OCI-LY3 (cell line): Measurements from ENCODE around the gene SRPX.

ENCODE experiments used
- H2AFZ ChIP-seq: fragments of 200-600, 300-600 bp; shearing (Covaris generic); 2 replicates; pipeline ENCODE4 v1.6.0; 2014; ENCODE audit warnings: antibody characterized with exemption, low read depth, low read length
- H3K27ac ChIP-seq: fragments of 200-600, 300-600 bp; sonication (generic); 2 replicates; pipeline ENCODE4 v1.5.1; 2014; ENCODE audit warnings: mild to moderate bottlenecking, low read length, moderate library complexity, mixed read lengths
- H3K27me3 ChIP-seq: fragments of 200-600, 300-600 bp; sonication (generic); 2 replicates; pipeline ENCODE4 v1.6.1; 2014; ENCODE audit warnings: low read depth, low read length, mixed read lengths
- H3K36me3 ChIP-seq: fragments of 200-600, 300-600 bp; sonication (generic); replicated peaks from 2 replicates; pipeline ENCODE3; 2014; ENCODE audit warnings: low read depth, low read length, mixed read lengths
- H3K4me1 ChIP-seq: fragments of 300-600, 200-600 bp; sonication (generic); 2 replicates; pipeline ENCODE4 v1.6.1; 2014; ENCODE audit warnings: low read length, mixed read lengths
- H3K4me2 ChIP-seq: fragments of 200-600, 300-600 bp; sonication (generic); 2 replicates; pipeline ENCODE4 v1.6.1; 2014; ENCODE audit warnings: low read length, mixed read lengths
- H3K4me3 ChIP-seq: fragments of 300-600, 200-600 bp; sonication (generic); 2 replicates; pipeline ENCODE4 v1.5.1; 2014; ENCODE audit warnings: antibody characterized with exemption, mild to moderate bottlenecking, low read length, moderate library complexity
- H3K79me2 ChIP-seq: fragments of 300-600, 200-600 bp; shearing (Covaris generic); 2 replicates; pipeline ENCODE4 v1.6.1; 2014; ENCODE audit warnings: mild to moderate bottlenecking, low read length, mixed read lengths
- H3K9ac ChIP-seq: fragments of 300-600, 200-600 bp; shearing (Covaris generic); 2 replicates; pipeline ENCODE4 v1.6.0; 2014; ENCODE audit warnings: mild to moderate bottlenecking, low read length, moderate library complexity
- H3K9me3 ChIP-seq: fragments of 200-600, 300-600 bp; shearing (Covaris generic); 2 replicates; pipeline ENCODE4 v1.6.1; 2014; ENCODE audit warnings: low read length, mixed read lengths; ENCODE audit not compliant: insufficient read depth
- H4K20me1 ChIP-seq: fragments of 200-600, 300-600 bp; sonication (generic); 2 replicates; pipeline ENCODE4 v1.6.1; 2016; ENCODE audit warnings: low read length, mixed read lengths; ENCODE audit not compliant: insufficient read depth
- EZH2phosphoT487 ChIP-seq: fragments of 200-600 bp; shearing (Covaris generic); IDR thresholded peaks from 2 replicates; pipeline ENCODE4 v1.6.1; 2018; ENCODE audit warnings: antibody characterized with exemption, mixed run types, low read depth
- TF ChIP-seq, protein P1 (sequence below): fragments of 200-600, 300-600 bp; sonication (generic); IDR thresholded peaks from 2 replicates; pipeline ENCODE4 v1.5.1; 2014; ENCODE audit warnings: antibody characterized with exemption, low read length, low read depth

Gene SRPX

DNA sequence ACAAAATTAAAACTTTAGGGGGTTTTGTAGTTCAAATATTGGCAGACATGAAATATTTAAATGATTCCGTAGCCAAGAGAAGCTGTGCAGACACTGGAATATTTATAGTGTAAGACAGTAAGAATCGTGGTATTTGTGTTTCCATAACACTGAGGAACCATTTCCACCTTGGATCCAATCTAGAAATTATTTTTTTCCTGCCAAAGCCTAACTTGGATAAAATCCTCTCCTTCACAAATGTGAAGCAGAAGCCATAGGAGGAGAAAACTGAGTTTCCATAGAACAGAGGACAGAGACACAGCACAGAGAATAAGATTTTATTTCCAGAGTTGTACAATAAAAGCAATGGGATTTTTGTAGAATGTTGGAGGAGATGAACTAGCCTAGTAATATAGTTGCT is 19.9 kb upstream of the SRPX start:
- Histone ChIP-seq H3K36me3 (no peaks in the 10 kb centered on the region), H3K9me3 (no peaks in the 10 kb centered on the region), H3K79me2 (no peaks in the 10 kb centered on the region), H3K9ac (no peak overlapping the region), H3K27ac (no peak overlapping the region), H3K4me3 (no peak overlapping the region), H3K27me3 (no peaks in the 10 kb centered on the region), H4K20me1 (no peaks in the 10 kb centered on the region), H2AFZ (no peak overlapping the region), H3K4me1 (no peaks in the 10 kb centered on the region), H3K4me2 (no peak overlapping the region)
- no peak for TF ChIP-seq EZH2phosphoT487
- TF ChIP-seq, protein P1, sequence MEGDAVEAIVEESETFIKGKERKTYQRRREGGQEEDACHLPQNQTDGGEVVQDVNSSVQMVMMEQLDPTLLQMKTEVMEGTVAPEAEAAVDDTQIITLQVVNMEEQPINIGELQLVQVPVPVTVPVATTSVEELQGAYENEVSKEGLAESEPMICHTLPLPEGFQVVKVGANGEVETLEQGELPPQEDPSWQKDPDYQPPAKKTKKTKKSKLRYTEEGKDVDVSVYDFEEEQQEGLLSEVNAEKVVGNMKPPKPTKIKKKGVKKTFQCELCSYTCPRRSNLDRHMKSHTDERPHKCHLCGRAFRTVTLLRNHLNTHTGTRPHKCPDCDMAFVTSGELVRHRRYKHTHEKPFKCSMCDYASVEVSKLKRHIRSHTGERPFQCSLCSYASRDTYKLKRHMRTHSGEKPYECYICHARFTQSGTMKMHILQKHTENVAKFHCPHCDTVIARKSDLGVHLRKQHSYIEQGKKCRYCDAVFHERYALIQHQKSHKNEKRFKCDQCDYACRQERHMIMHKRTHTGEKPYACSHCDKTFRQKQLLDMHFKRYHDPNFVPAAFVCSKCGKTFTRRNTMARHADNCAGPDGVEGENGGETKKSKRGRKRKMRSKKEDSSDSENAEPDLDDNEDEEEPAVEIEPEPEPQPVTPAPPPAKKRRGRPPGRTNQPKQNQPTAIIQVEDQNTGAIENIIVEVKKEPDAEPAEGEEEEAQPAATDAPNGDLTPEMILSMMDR = no peak

DNA sequence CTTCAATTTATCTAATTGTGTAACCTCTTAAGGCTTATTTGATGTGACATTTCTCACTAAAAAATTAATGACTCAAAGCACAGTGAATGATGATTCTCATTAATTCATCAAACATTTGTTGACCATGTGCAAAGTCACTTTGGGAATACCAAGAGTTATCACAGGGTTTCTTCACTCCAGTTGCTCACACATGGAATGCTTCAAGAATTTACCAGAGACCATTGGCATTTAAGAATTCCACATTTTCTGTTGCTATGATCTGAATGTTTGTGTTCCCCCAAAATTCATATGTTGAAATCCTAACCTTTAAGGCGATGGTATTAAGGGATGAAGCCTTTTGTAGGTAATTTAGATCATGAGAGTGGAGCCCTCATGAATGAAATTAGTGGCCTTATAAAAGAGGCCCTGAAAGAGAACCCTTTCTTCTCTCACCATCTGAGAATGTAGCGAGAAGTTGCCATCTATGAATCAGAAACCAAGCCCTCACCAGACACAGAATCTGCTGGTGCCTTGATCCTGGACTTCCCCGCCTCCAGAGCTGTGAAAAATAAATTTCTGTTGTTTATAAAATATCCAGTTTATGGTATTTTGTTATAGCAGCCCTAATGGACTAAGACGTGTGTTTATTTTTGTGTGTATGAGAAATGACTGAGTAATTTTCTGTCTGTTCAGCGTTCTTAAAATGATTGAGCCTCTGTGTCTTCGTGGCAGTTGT is 16.4 kb upstream of the SRPX start:
- Histone ChIP-seq H3K27me3 (no peaks in the 10 kb centered on the region), H3K36me3 (no peaks in the 10 kb centered on the region), H3K9ac (no peak overlapping the region), H3K4me2 (no peak overlapping the region), H3K4me3 (no peak overlapping the region), H3K27ac (no peak overlapping the region), H3K9me3 (no peaks in the 10 kb centered on the region), H3K79me2 (no peaks in the 10 kb centered on the region), H4K20me1 (no peaks in the 10 kb centered on the region), H3K4me1 (no peaks in the 10 kb centered on the region), H2AFZ (no peak overlapping the region)
- TF ChIP-seq EZH2phosphoT487 = no peak
- TF ChIP-seq, protein P1 = no peak

DNA sequence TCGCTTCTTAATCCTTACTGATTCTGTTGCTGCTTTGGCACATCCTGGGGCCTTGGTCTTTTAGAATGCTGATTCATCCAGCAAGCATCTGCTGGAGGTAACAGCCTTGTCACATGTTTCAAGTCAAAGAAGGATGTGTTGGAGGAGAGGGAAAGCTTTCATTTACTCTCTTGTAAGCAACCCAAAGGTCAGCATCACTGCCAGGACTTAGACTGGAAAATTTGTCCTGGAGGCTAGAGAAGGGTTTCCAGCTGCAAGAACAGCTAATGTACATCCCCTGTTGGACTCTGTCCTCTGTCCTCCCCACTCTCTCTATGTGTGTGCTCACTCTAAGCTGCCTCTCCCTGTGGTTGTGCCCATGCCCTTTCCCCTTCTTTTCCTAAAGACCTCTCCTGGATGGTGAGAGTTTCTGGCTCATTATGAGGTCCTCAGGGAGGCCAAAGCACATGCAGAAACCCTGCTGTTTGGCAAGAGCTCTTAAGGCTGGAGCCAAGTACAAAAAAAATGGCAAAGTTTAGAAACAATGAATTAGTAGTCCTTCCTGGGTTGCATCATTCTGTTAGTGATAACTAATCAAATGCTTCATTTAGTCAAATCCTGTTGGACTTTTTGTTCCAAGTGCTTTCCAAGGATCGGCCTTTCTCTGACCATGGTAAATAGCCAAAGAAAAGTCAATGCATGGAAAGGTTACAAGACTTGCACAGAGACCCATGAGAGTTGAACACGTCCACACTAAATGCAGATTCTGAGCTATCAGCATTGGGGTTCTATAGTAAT is 13.4 kb upstream of the SRPX start:
- no peaks in the 10 kb centered on the region for H4K20me1 ChIP-seq
- TF ChIP-seq, protein P1 = no peak
- TF ChIP-seq EZH2phosphoT487 = no peak
- H3K27ac ChIP-seq = no peak overlapping the region

DNA sequence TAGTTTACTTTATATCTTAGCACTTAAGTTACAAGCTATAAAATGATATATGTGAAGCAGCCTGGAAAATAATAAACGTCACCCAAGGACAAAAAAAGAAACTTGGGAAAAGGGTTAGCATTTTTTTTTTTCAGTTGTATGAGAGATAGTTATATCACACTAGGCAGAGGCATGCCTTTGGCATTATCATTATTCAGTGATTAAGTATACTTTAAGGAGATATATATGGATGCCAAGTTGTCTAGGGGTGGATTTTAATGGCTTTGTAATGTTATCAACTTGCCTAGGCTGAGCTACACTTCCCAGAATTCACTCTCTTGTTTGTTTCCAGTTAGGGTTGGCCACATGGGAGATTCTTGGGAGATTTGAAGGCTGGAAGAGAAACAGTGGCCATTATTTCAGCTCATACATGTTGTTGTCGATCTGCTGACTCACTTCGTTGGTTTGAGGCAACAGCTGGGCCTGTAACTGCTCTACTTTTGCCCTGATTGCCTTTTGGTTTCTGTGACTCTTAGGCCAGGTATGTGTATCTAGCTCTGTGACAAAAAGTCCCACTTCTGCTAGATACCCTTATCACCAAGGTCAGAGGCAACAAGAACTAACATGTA is 11.5 kb upstream of the SRPX start:
- H3K79me2 ChIP-seq = no peaks in the 10 kb centered on the region
- no peak overlapping the region for H2AFZ ChIP-seq
- no peak overlapping the region for H3K27ac ChIP-seq
- peaks cover 17% of the 10 kb centered on the region for H3K4me1 ChIP-seq
- no peaks in the 10 kb centered on the region for H3K27me3 ChIP-seq
- no peak overlapping the region for H3K9ac ChIP-seq
- H4K20me1 ChIP-seq = no peaks in the 10 kb centered on the region
- H3K9me3 ChIP-seq = no peaks in the 10 kb centered on the region
- no peaks in the 10 kb centered on the region for H3K36me3 ChIP-seq
- no peak overlapping the region for H3K4me3 ChIP-seq
- H3K4me2 ChIP-seq = no peak overlapping the region
- no peak for TF ChIP-seq EZH2phosphoT487
- TF ChIP-seq, protein P1 = no peak

More for the DNA sequence above, 13.4 kb upstream of the SRPX start:
- no peak overlapping the region for H3K9ac ChIP-seq
- no peaks in the 10 kb centered on the region for H3K36me3 ChIP-seq
- H3K9me3 ChIP-seq = no peaks in the 10 kb centered on the region
- no peaks in the 10 kb centered on the region for H3K79me2 ChIP-seq
- H3K4me1 ChIP-seq = peaks cover 12% of the 10 kb centered on the region
- H2AFZ ChIP-seq = no peak overlapping the region
- H3K27me3 ChIP-seq = no peaks in the 10 kb centered on the region
- no peak overlapping the region for H3K4me3 ChIP-seq
- H3K4me2 ChIP-seq = no peak overlapping the region
